Body of pancreas (tissue), 4 donors: ENCODE results near the gene VTI1A.

Experiments
- POLR2A ChIP-seq, 3 donors: fragments of 450-650 bp; IDR thresholded peaks; one replicate each; pipeline ENCODE4 v1.6.1; 2016; ENCODE audit warnings: antibody characterized with exemption in 3 of 3, mild to moderate bottlenecking in 2 of 3
- TF ChIP-seq, protein P1 (sequence below), 7 experiments: fragments of 450-650 bp in 4 of 7; fragments of 200-600 bp in 3 of 7; sonication (generic) in 3 of 7; IDR thresholded peaks; one replicate each; pipeline ENCODE4 v1.5.1; 2016 to 2019; ENCODE audit warnings: antibody characterized with exemption in 7 of 7

DNA sequence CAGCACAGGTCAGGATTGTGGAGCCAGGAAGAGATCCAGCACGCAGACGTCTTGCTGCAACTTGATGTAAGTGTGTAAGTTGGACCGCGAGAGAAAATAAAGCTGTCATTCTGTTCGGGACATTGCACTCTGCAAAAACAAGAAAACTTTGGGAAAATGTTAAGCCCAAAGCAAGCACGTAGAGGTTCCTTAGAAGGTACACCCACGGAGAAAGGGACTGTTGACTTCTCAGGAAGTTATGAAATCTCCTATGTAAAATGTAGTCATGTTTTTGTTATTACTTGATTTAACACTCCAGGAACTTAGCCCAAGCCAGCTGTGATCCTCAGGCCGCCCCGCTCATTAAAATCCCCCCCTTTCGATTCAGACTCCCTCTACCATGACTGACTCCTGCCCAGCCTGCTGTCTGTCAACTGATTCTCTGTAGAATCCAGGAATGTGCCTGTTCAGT is 307.0 kb downstream of the VTI1A start:
- TF ChIP-seq, protein P1, sequence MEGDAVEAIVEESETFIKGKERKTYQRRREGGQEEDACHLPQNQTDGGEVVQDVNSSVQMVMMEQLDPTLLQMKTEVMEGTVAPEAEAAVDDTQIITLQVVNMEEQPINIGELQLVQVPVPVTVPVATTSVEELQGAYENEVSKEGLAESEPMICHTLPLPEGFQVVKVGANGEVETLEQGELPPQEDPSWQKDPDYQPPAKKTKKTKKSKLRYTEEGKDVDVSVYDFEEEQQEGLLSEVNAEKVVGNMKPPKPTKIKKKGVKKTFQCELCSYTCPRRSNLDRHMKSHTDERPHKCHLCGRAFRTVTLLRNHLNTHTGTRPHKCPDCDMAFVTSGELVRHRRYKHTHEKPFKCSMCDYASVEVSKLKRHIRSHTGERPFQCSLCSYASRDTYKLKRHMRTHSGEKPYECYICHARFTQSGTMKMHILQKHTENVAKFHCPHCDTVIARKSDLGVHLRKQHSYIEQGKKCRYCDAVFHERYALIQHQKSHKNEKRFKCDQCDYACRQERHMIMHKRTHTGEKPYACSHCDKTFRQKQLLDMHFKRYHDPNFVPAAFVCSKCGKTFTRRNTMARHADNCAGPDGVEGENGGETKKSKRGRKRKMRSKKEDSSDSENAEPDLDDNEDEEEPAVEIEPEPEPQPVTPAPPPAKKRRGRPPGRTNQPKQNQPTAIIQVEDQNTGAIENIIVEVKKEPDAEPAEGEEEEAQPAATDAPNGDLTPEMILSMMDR (IDR thresholded peaks at IDR 0.05) = no peak
- no peak for TF ChIP-seq POLR2A (IDR thresholded peaks at IDR 0.05)
